GM23248 (cell line): ENCODE measurements around the gene RAD50.

Source experiments
- EZH2 ChIP-seq: fragments of 200-600 bp; sonication (generic); IDR thresholded peaks from 2 replicates; pipeline ENCODE4 v1.6.1; 2018; ENCODE audit warnings: antibody characterized with exemption, mild to moderate bottlenecking; ENCODE audit not compliant: insufficient read depth, poor library complexity, severe bottlenecking
- EZH2phosphoT487 ChIP-seq: fragments of 200-600 bp; sonication (generic); IDR thresholded peaks from 2 replicates; pipeline ENCODE4 v1.6.1; 2018; ENCODE audit warnings: antibody characterized with exemption, moderate library complexity, mild to moderate bottlenecking, low read depth; ENCODE audit not compliant: insufficient read depth

DNA sequence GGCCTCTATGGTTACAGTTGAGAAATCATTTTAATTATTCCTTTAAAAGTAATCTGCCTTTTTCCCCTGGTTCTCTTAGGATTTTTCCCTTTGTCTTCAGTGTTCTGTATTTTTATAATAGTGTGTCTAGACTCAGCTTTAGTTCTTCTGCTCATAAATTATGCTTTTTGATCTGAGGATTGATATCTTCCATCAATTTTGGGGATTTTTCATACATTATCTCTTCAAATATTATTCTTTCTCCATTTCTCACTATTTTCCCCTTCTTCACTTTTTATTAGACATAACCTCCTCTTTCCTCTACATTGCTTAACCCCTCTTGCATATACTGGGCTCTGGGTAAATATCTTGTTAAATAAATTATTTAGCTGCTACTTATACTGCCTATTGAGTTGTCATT lies 64.9 kb downstream of the RAD50 start:
- TF ChIP-seq EZH2 (no peak), EZH2phosphoT487 (no peak)
